K562 (cell line): ENCODE results near the gene PARP1. TPM values are rescaled to one million over a fixed set of nuclear protein-coding genes. Genes with fewer than 3 reads are reported as not detected.

Experiments used
- ATAC-seq: fragments of 200-7000 bp; cut with Tn5 transposase; 3 replicates; pipeline ENCODE4 v1.9.1; 2020; ENCODE audit warnings: moderate library complexity
- BruUV-seq: library from RNA; stranded (reverse); fragments of 400-500 nt; replicated peaks from 2 replicates; lab custom pipeline; 2021; lab: Mats Ljungman, UMichigan
- CTCF ChIA-PET: fragments of 300-600 bp; formaldehyde crosslinking; extraction: SDS; loops from one replicate; lab custom pipeline; 2021; ENCODE audit warnings: low intra/inter-chr PET ratio; lab: Yijun Ruan, JAX
- POLR2A ChIA-PET: fragments of 300-600, 350-650 bp; sonication (Branson Sonifier 250); formaldehyde crosslinking; extraction: SDS; loops from one replicate; lab custom pipeline; 2021; ENCODE audit warnings: antibody characterized with exemption, inconsistent platforms; lab: Yijun Ruan, JAX
- DNase-seq, 4 experiments: peaks; one replicate each; pipeline versions ENCODE4 v3.0.0 to v3.0.0-alpha.2; 2011 to 2018; ENCODE audit warnings: low spot score in 3 of 4, mixed read lengths in 3 of 4; ENCODE audit errors: extremely low read depth in 1 of 4
- FAIRE-seq: peaks from 2 replicates; lab custom pipeline; 2011; peaks lifted over from hg19 to GRCh38; lab: Jason Lieb, UNC
- H2AFZ ChIP-seq: 2 replicates; pipeline ENCODE4 v1.6.0; 2011; ENCODE audit warnings: low read depth, low read length, control low read depth, inconsistent platforms
- H3K27ac ChIP-seq: fragments of 200-600 bp; 3 replicates; pipeline ENCODE4 v1.8.0; 2011; ENCODE audit warnings: low read depth, mild to moderate bottlenecking, control low read depth, inconsistent platforms, low read length, moderate library complexity, mixed read lengths; ENCODE audit errors: extremely low read depth
- H3K27me3 ChIP-seq, 2 experiments: fragments of 300-600 bp in 1 of 2; 2 replicates in 1 of 2; 3 replicates in 1 of 2; pipeline versions ENCODE4 v1.6.0 to v1.8.0; 2011; ENCODE audit warnings: inconsistent platforms in 2 of 2, low read length in 2 of 2, mild to moderate bottlenecking in 1 of 2, mixed read lengths in 1 of 2, moderate library complexity in 1 of 2; ENCODE audit not compliant: control insufficient read depth in 2 of 2, insufficient read depth in 2 of 2
- H3K36me3 ChIP-seq: fragments of 300-600 bp; 3 replicates; pipeline ENCODE4 v1.8.0; 2011; ENCODE audit warnings: mild to moderate bottlenecking, low read length, inconsistent platforms; ENCODE audit not compliant: control insufficient read depth, insufficient read depth
- H3K4me1 ChIP-seq, 2 experiments: fragments of 200-600 bp in 1 of 2; replicated peaks in 1 of 2; 2 replicates in 1 of 2; 3 replicates in 1 of 2; pipeline versions ENCODE4 v1.5.1 to v1.8.0; 2011; ENCODE audit warnings: inconsistent platforms in 2 of 2, low read length in 2 of 2, mild to moderate bottlenecking in 1 of 2, mixed read lengths in 1 of 2, moderate library complexity in 1 of 2; ENCODE audit not compliant: control insufficient read depth in 2 of 2, insufficient read depth in 2 of 2
- H3K4me2 ChIP-seq: 2 replicates; pipeline ENCODE4 v1.6.1; 2011; ENCODE audit warnings: low read length, control low read depth, inconsistent platforms, mixed read lengths; ENCODE audit not compliant: insufficient read depth
- H3K4me3 ChIP-seq: fragments of 200-600 bp; sonication (generic), shearing (Covaris generic); 2 replicates; pipeline ENCODE4 v1.5.1; 2016; ENCODE audit warnings: control low read depth, inconsistent platforms
- H3K79me2 ChIP-seq: fragments of 200-600 bp; 3 replicates; pipeline ENCODE4 v1.8.0; 2011; ENCODE audit warnings: low read length, inconsistent platforms; ENCODE audit not compliant: control insufficient read depth, insufficient read depth
- H3K9ac ChIP-seq, 2 experiments: 2 replicates each; pipeline versions ENCODE4 v1.6.0 to v1.6.1; 2011; ENCODE audit warnings: low read depth in 2 of 2, low read length in 2 of 2, control low read depth in 1 of 2, inconsistent platforms in 1 of 2, mild to moderate bottlenecking in 1 of 2, mixed read lengths in 1 of 2; ENCODE audit not compliant: insufficient read depth in 1 of 2
- H3K9me1 ChIP-seq: one replicate; pipeline ENCODE4 v1.6.0; 2011; ENCODE audit warnings: inconsistent platforms, mild to moderate bottlenecking, low read length, moderate library complexity; ENCODE audit not compliant: control insufficient read depth, insufficient read depth
- H3K9me3 ChIP-seq: replicated peaks from 2 replicates; pipeline ENCODE4 v1.5.1; 2011; ENCODE audit warnings: low read depth, low read length, inconsistent platforms; ENCODE audit not compliant: control insufficient read depth, insufficient read depth
- H4K20me1 ChIP-seq: replicated peaks from 2 replicates; pipeline ENCODE4 v1.6.1; 2011; ENCODE audit warnings: low read length, inconsistent platforms, mixed read lengths; ENCODE audit not compliant: control insufficient read depth, insufficient read depth
- IRF2 ChIP-seq: sonication (generic); formaldehyde crosslinking; IDR thresholded peaks from 2 replicates; pipeline ENCODE4 v1.8.1; 2022; ENCODE audit warnings: mild to moderate bottlenecking, missing genetic modification reagents
- NCOR1 ChIP-seq: fragments of 450-650 bp; IDR thresholded peaks from 2 replicates; pipeline ENCODE4 v1.6.1; 2016; ENCODE audit warnings: mild to moderate bottlenecking, moderate library complexity
- NR3C1 ChIP-seq: sonication (generic); formaldehyde crosslinking; IDR thresholded peaks from 2 replicates; pipeline ENCODE4 v1.8.1; 2022; ENCODE audit warnings: missing genetic modification reagents
- SMAD1 ChIP-seq: fragments of 150-350 bp; IDR thresholded peaks from 2 replicates; pipeline ENCODE4 v1.6.1; 2014; ENCODE audit warnings: low read length, low read depth; ENCODE audit not compliant: partially characterized antibody
- U2AF2 ChIP-seq: fragments of 200-400 bp; formaldehyde crosslinking; optimal IDR thresholded peaks from 2 replicates; pipeline ENCODE3; 2017; ENCODE audit warnings: low read depth, mild to moderate bottlenecking, low read length
- ZNF384 ChIP-seq: IDR thresholded peaks from 2 replicates; pipeline ENCODE4 v1.6.1; 2012; ENCODE audit warnings: low read depth, low read length, improper control_type of control experiment
- ZSCAN32 ChIP-seq: fragments of 450-650 bp; formaldehyde crosslinking; IDR thresholded peaks from 2 replicates; pipeline ENCODE4 v1.4.0; 2020; ENCODE audit warnings: mild to moderate bottlenecking, moderate library complexity
- WGBS: fragments of 100-300 bp; shearing (Covaris generic); methylation state at CpG from one replicate; pipeline ENCODE4 v1.1.6; 2016; ENCODE audit warnings: low coverage, mixed read lengths; ENCODE audit not compliant: insufficient coverage; ENCODE audit errors: missing lambda C conversion rate; 5-methylcytosine and 5-hydroxymethylcytosine counted together
- in situ Hi-C: fragments of 300-500 bp; cut with MboI; formaldehyde crosslinking; loops from 4 replicates; pipeline ENCODE4 v1.15.0; 2018; ENCODE audit warnings: inconsistent platforms, mixed read lengths
- intact Hi-C: fragments of 100-400 bp; cut with micrococcal nuclease; formaldehyde crosslinking; loops from 2 replicates; pipeline ENCODE4 v1.14.2; 2022
- polyA plus RNA-seq, 8 experiments: library from polyadenylated mRNA; depleted of rRNA in 4 of 8; stranded (reverse) in 5 of 8; unstranded in 3 of 8; fragments of >200 nt; fragmentation: Nextera tagmentation in 2 of 8; fragmentation: Illumina TruSeq in 1 of 8; extraction: Ambion mirVana in 2 of 8; extraction: Trizol in 1 of 8; gene quantifications; 2 replicates each; pipeline versions ENCODE4 v1.2.1 to v1.2.3, GENCODE V29; 2011 to 2014; ENCODE audit warnings: inconsistent platforms in 1 of 8, missing spikeins in 1 of 8
- total RNA-seq, 7 experiments: library from RNA; depleted of rRNA in 6 of 7; stranded (reverse); fragments of >200 nt in 6 of 7; fragmentation: Illumina TruSeq in 2 of 7; extraction: Trizol in 2 of 7; gene quantifications; 2 replicates each; pipeline versions ENCODE4 v1.2.1 to v1.2.3, GENCODE V29; 2011 to 2021; ENCODE audit warnings: low replicate concordance in 1 of 7

Gene PARP1
- total and polyA plus RNA-seq, 9 of the 15 experiments (the other 6 are each of a cell fraction or from before 2014, with no cell fraction given), result 121 to 306 (median 250) TPM

DNA sequence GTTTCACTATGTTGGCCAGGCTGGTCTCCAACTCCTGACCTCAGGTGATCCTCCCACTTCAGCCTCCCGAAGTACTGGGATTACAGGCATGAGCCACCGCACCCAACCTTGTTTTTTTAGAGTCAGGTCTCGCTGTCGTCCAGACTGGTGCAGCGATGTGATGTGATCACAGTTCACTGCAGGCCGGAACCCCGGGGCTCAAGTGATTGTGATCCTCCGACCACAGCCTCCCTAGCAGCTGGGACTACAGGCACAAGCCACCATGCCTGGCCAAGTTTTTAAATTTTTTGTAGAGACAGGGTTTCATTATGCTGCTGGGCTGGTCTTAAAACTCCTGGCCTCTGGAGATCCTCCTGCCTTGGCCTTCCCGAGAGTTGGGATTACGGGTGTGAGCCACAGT, 52.9 kb downstream of the PARP1 start:
- FAIRE-seq (no peak), DNase-seq (no peak), ATAC-seq (no peak)
- Histone ChIP-seq H3K27me3 (no peaks in the 10 kb centered on the region), H3K27ac (no peak overlapping the region), H3K9ac (no peak overlapping the region), H3K4me2 (no peak overlapping the region), H3K9me3 (no peaks in the 10 kb centered on the region), H3K4me1 (peaks cover 13 to 14% of the 10 kb centered on the region in 2 experiments), H3K79me2 (no peaks in the 10 kb centered on the region), H4K20me1 (no peaks in the 10 kb centered on the region), H3K36me3 (peaks cover 29% of the 10 kb centered on the region), H3K9me1 (no peaks in the 10 kb centered on the region), H3K4me3 (no peak overlapping the region), H2AFZ (no peak overlapping the region)
- intact Hi-C loops (no loop called here), in situ Hi-C loops (no loop called here)
- WGBS, result 82% methylated on average over 10 of the region's 10 CpGs
- POLR2A ChIA-PET, result interaction anchor here (1.6 kb wide), 1 partner anchor 11 kb away, joined by 4 read pairs; no protein-coding TSS in a partner anchor
- BruUV-seq, result no TSS peak
- CTCF ChIA-PET, result no interaction called here
- no peak for TF ChIP-seq ZNF384
- no peak for TF ChIP-seq ZSCAN32 (CRISPR knock-in tag)
- no peak for TF ChIP-seq IRF2 (CRISPR knock-in tag)
- no peak for TF ChIP-seq NCOR1
- TF ChIP-seq SMAD1, result no peak
- no peak for TF ChIP-seq U2AF2
- TF ChIP-seq NR3C1 (CRISPR knock-in tag), result no peak
